T-cell (primary cell): ENCODE data around the gene PHF1. TPM values are rescaled to one million over a fixed set of nuclear protein-coding genes. Genes with fewer than 3 reads are reported as not detected.
A peak's percentile ranks its signal among the peaks of the same experiment; 100 is the strongest.

ENCODE experiments used
- ATAC-seq, 4 experiments: fragments of 200-7000 bp in 3 of 4; fragments of 150-1000 bp in 1 of 4; cut with Tn5 transposase; replicated peaks in 1 of 4; 1 replicate in 3 of 4; 2 replicates in 1 of 4; pipeline ENCODE4 v1.10.0; 2021; ENCODE audit warnings: moderate library complexity in 3 of 4, mild to moderate bottlenecking in 2 of 4, moderate number of reproducible peaks in 1 of 4
- CTCF ChIA-PET, 2 donors: fragments of 300-600 bp; sonication (Branson Sonifier 250); formaldehyde crosslinking; loops; one replicate each; lab custom pipeline; 2022; ENCODE audit warnings: antibody characterized with exemption in 2 of 2; lab: Charles Lee
- POLR2A ChIA-PET, 2 donors: fragments of 300-600 bp; sonication (Branson Sonifier 250); formaldehyde crosslinking; loops; one replicate each; lab custom pipeline; 2022; ENCODE audit warnings: antibody characterized with exemption in 2 of 2; lab: Charles Lee
- DNase-seq, 35 experiments: peaks; one replicate each; pipeline versions ENCODE4 v3.0.0 to v3.0.0-alpha.2; 2013 to 2023
- H3K27ac ChIP-seq: one replicate; pipeline ENCODE4 v1.5.1; 2013; ENCODE audit warnings: low read length
- H3K27me3 ChIP-seq, 2 experiments: replicated peaks in 1 of 2; 1 replicate in 1 of 2; 2 replicates in 1 of 2; pipeline versions ENCODE4 v1.6.1 to v1.7.0; 2013; ENCODE audit warnings: low read length in 1 of 2, mixed read lengths in 1 of 2; ENCODE audit not compliant: control insufficient read depth in 2 of 2, insufficient read depth in 2 of 2; ENCODE audit errors: extremely low read depth in 1 of 2
- H3K36me3 ChIP-seq, 2 donors: 1 replicate in 1 of 2; 2 replicates in 1 of 2; pipeline versions ENCODE4 v1.6.1 to v1.7.0; 2013; ENCODE audit warnings: low read length in 1 of 2; ENCODE audit not compliant: control insufficient read depth in 2 of 2, insufficient read depth in 1 of 2; ENCODE audit errors: extremely low read depth in 1 of 2
- H3K4me1 ChIP-seq, 2 experiments: 1 replicate in 1 of 2; 2 replicates in 1 of 2; pipeline versions ENCODE4 v1.6.1 to v1.7.0; 2013; ENCODE audit warnings: low read length in 2 of 2, mixed read lengths in 1 of 2; ENCODE audit not compliant: insufficient read depth in 2 of 2, control insufficient read depth in 1 of 2; ENCODE audit errors: extremely low read depth in 1 of 2
- H3K4me3 ChIP-seq, 2 donors: 1 replicate in 1 of 2; 2 replicates in 1 of 2; pipeline versions ENCODE4 v1.5.1 to v1.7.0; 2013; ENCODE audit warnings: mild to moderate bottlenecking in 2 of 2, low read length in 1 of 2, moderate library complexity in 1 of 2; ENCODE audit not compliant: control insufficient read depth in 1 of 2; ENCODE audit errors: extremely low read depth in 1 of 2
- H3K9me3 ChIP-seq: 2 replicates; pipeline ENCODE4 v1.7.0; 2013
- H3K27ac Mint-ChIP-seq, 2 donors: one replicate each; pipeline ENCODE4 v1.8.0; 2020 to 2021; ENCODE audit warnings: mild to moderate bottlenecking in 2 of 2, mixed read lengths in 2 of 2
- H3K27me3 Mint-ChIP-seq, 2 donors: one replicate each; pipeline ENCODE4 v1.8.0; 2021 to 2022; ENCODE audit warnings: mixed read lengths in 2 of 2
- H3K36me3 Mint-ChIP-seq: one replicate; pipeline ENCODE4 v1.8.0; 2021; ENCODE audit warnings: mixed read lengths
- H3K4me1 Mint-ChIP-seq, 3 donors: one replicate each; pipeline ENCODE4 v1.8.0; 2020 to 2022; ENCODE audit warnings: mixed read lengths in 3 of 3, mild to moderate bottlenecking in 1 of 3
- H3K4me3 Mint-ChIP-seq, 3 donors: one replicate each; pipeline ENCODE4 v1.8.0; 2020 to 2022; ENCODE audit warnings: mild to moderate bottlenecking in 3 of 3, mixed read lengths in 3 of 3, moderate library complexity in 3 of 3
- H3K9me3 Mint-ChIP-seq, 3 donors: one replicate each; pipeline ENCODE4 v1.8.0; 2020 to 2022; ENCODE audit warnings: mixed read lengths in 3 of 3
- WGBS: methylation state at CpG from one replicate; pipeline ENCODE4 v1.1.5; 2013; ENCODE audit warnings: missing lambda C conversion rate; ENCODE audit not compliant: insufficient coverage; 5-methylcytosine and 5-hydroxymethylcytosine counted together
- total RNA-seq, 35 experiments: library from RNA in 6 of 35; stranded (reverse) in 6 of 35; fragments of 120-200 nt in 1 of 35; gene quantifications; one replicate each; pipeline versions ENCODE4 v1.2.1 to v1.2.4 and lab custom pipeline; 2013 to 2026

Gene PHF1
- total RNA-seq, 5 donors from 2014 or later (not counting 1 experiment from before 2014, with no cell fraction given): 169 to 372 (median 175) TPM

GRCh38 chr6:33454009-33454946 is 43.5 kb downstream of the PHF1 start, which contains the start of gene ZBTB9:
Gene ZBTB9 (plus strand): TSS chr6:33454576. CDS start chr6:33455101, 525 bp downstream.
- peak; percentile 82 to 95 (median 90) for DNase-seq
- POLR2A ChIA-PET: interaction anchor here (0.6 to 1.4 kb wide), 6 partner anchors 24 to 1182 kb away, joined by 3 to 6 read pairs (median 4); no protein-coding TSS in a partner anchor
- Histone ChIP-seq H3K36me3 (peaks cover 5 to 14% of the 10 kb centered on the region in 2 donors), H3K9me3 (no peaks in the 10 kb centered on the region), H3K4me1 (peaks cover 10 to 37% of the 10 kb centered on the region in 2 experiments), H3K27me3 (no peaks in the 10 kb centered on the region), H3K4me3 (peak within 1 kb of the TSS; percentile 92), H3K27ac (peak within 1 kb of the TSS; percentile 69)
- Mint-ChIP-seq H3K27me3 (no peaks in the 10 kb centered on the region), H3K36me3 (peaks cover 24% of the 10 kb centered on the region), H3K27ac (peak within 1 kb of the TSS; percentile 84 to 97), H3K4me1 (peaks cover 35 to 42% (median 39%) of the 10 kb centered on the region in 3 donors), H3K4me3 (peak within 1 kb of the TSS; percentile 88 to 96 (median 91)), H3K9me3 (no peaks in the 10 kb centered on the region)
- CTCF ChIA-PET: interaction anchor here (0.6 to 2.4 kb wide), 9 partner anchors 9 to 1640 kb away, joined by 3 to 18 read pairs (median 3); partner anchors contain the start of genes BAK1 (in 1 of the 2) and CUTA (in 1 of the 2)
- WGBS: under 1% methylated on average over 49 of the region's 65 CpGs
- ATAC-seq: peak; percentile 99 to 100 (median 99)

- Mint-ChIP-seq H3K27me3 (no peaks in the 10 kb centered on the region), H3K27ac (peak overlapping the region; percentile 84 to 97), H3K9me3 (no peaks in the 10 kb centered on the region), H3K36me3 (peaks cover 24% of the 10 kb centered on the region), H3K4me3 (peak overlapping the region; percentile 88 to 96 (median 91)), H3K4me1 (peaks cover 35 to 42% (median 39%) of the 10 kb centered on the region in 3 donors)
- Histone ChIP-seq H3K27ac (peak overlapping the region; percentile 69), H3K4me1 (peaks cover 10 to 37% of the 10 kb centered on the region in 2 experiments), H3K27me3 (no peaks in the 10 kb centered on the region), H3K36me3 (peaks cover 5 to 14% of the 10 kb centered on the region in 2 donors), H3K4me3 (peak overlapping the region; percentile 92), H3K9me3 (no peaks in the 10 kb centered on the region)
- POLR2A ChIA-PET: interaction anchor here (0.6 to 1.4 kb wide), 4 partner anchors 24 to 125 kb away, joined by 3 to 6 read pairs (median 5); partner anchors contain the start of gene BAK1 (in 1 of the 2)
- CTCF ChIA-PET: interaction anchor here (0.9 to 2.4 kb wide), 3 partner anchors 24 to 206 kb away, joined by 3 to 18 read pairs (median 5); partner anchors contain the start of gene BAK1 (in 1 of the 2)
- no peak for ATAC-seq
- DNase-seq: no peak
- 66% methylated on average over 14 of the region's 16 CpGs for WGBS
Observed at GRCh38 chr6:33455051-33455450, 44.2 kb downstream of the PHF1 start.

DNA sequence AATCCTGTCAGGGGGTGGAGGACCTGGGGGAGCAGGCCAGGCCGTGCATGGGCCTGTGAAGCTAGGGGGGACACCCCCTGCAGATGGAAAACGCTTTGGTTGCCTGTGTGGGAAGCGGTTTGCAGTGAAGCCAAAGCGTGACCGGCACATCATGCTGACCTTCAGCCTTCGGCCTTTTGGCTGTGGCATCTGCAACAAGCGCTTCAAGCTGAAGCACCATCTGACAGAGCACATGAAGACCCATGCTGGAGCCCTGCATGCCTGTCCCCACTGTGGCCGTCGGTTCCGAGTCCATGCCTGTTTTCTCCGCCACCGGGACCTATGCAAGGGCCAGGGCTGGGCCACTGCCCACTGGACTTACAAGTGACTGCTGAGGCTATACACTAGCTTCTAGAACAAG is 45.3 kb downstream of the PHF1 start:
- Mint-ChIP-seq H3K4me3 (peak overlapping the region; percentile 25 to 91 (median 61)), H3K9me3 (no peaks in the 10 kb centered on the region), H3K36me3 (peaks cover 24% of the 10 kb centered on the region), H3K4me1 (peaks cover 35 to 42% (median 39%) of the 10 kb centered on the region in 3 donors), H3K27ac (no peak overlapping the region), H3K27me3 (no peaks in the 10 kb centered on the region)
- 99% methylated on average over 12 of the region's 12 CpGs for WGBS
- Histone ChIP-seq H3K36me3 (peaks cover 5 to 14% of the 10 kb centered on the region in 2 donors), H3K27me3 (no peaks in the 10 kb centered on the region), H3K27ac (no peak overlapping the region), H3K4me1 (peaks cover 10 to 37% of the 10 kb centered on the region in 2 experiments), H3K9me3 (no peaks in the 10 kb centered on the region), H3K4me3 (no peak overlapping the region)
- ChIA-PET POLR2A (interaction anchor here in 1 of 2 donors (0.5 to 1.2 kb wide), 2 partner anchors 119 to 124 kb away, joined by 3 read pairs; partner anchors contain the start of gene BAK1), CTCF (no interaction called here)
- DNase-seq: no peak
- ATAC-seq: no peak

- peaks cover 5 to 14% of the 10 kb centered on the region in 2 donors for H3K36me3 ChIP-seq
- no peaks in the 10 kb centered on the region for H3K9me3 ChIP-seq
- CTCF ChIA-PET: no interaction called here
- H3K4me1 ChIP-seq: peaks cover 5 to 19% of the 10 kb centered on the region in 2 experiments
- Mint-ChIP-seq H3K27ac (no peak overlapping the region), H3K27me3 (peaks cover 0 to 2% of the 10 kb centered on the region in 2 donors), H3K9me3 (no peaks in the 10 kb centered on the region), H3K4me1 (peaks cover 22 to 28% (median 27%) of the 10 kb centered on the region in 3 donors), H3K36me3 (peaks cover 24% of the 10 kb centered on the region), H3K4me3 (no peak overlapping the region)
- WGBS: no CpG with 5 or more reads among the region's 3 CpGs
- ATAC-seq (no peak), DNase-seq (no peak)
- no peaks in the 10 kb centered on the region for H3K27me3 ChIP-seq
- POLR2A ChIA-PET: no interaction called here
- no peak overlapping the region for H3K27ac ChIP-seq
- no peak overlapping the region for H3K4me3 ChIP-seq
Observed at GRCh38 chr6:33458676-33459075, 47.9 kb downstream of the PHF1 start.

- Mint-ChIP-seq H3K27me3 (peaks cover 0 to 2% of the 10 kb centered on the region in 2 donors), H3K27ac (no peak overlapping the region), H3K4me3 (no peak overlapping the region), H3K4me1 (peaks cover 18 to 24% (median 22%) of the 10 kb centered on the region in 3 donors), H3K9me3 (no peaks in the 10 kb centered on the region), H3K36me3 (peaks cover 24% of the 10 kb centered on the region)
- DNase-seq (no peak), ATAC-seq (no peak)
- Histone ChIP-seq H3K36me3 (peaks cover 5 to 14% of the 10 kb centered on the region in 2 donors), H3K27ac (no peak overlapping the region), H3K4me3 (no peak overlapping the region), H3K4me1 (peaks cover 5 to 15% of the 10 kb centered on the region in 2 experiments), H3K9me3 (no peaks in the 10 kb centered on the region), H3K27me3 (no peaks in the 10 kb centered on the region)
- WGBS: no CpG with 5 or more reads among the region's 2 CpGs
- CTCF ChIA-PET: no interaction called here
- POLR2A ChIA-PET: no interaction called here
Observed at GRCh38 chr6:33459226-33459625, 48.4 kb downstream of the PHF1 start.
